Measurements from ENCODE around the gene SLC17A1. TPM values are rescaled to one million over a fixed set of nuclear protein-coding genes. Genes with fewer than 3 reads are reported as not detected.

SLC17A1 gene
- total RNA-seq, 1 donor from 2014 or later = not detected

GRCh38 chr6:25874822-25875562 lies 43.1 kb upstream of the SLC17A1 start:
- no peaks in the 10 kb centered on the region for H3K9me3 ChIP-seq
- H3K4me3 ChIP-seq = no peak overlapping the region
- no peak overlapping the region for H3K27ac ChIP-seq
- no peak for DNase-seq (ENCODE audit: low spot score in 2 of 2)
- no peaks in the 10 kb centered on the region for H3K36me3 ChIP-seq
- H3K4me1 ChIP-seq = no peaks in the 10 kb centered on the region
- no peak for TF ChIP-seq CTCF (IDR thresholded peaks at IDR 0.05)
- H3K27me3 ChIP-seq = no peaks in the 10 kb centered on the region
- intact Hi-C loops (cut with DNase I) = no loop called here

- Histone ChIP-seq H3K9me3 (no peaks in the 10 kb centered on the region), H3K27ac (no peak within 1 kb of the TSS), H3K4me3 (no peak within 1 kb of the TSS), H3K4me1 (no peaks in the 10 kb centered on the region), H3K27me3 (no peaks in the 10 kb centered on the region), H3K36me3 (no peaks in the 10 kb centered on the region)
- TF ChIP-seq CTCF (IDR thresholded peaks at IDR 0.05) = no peak
- DNase-seq (ENCODE audit: low spot score in 2 of 2) = no peak
- intact Hi-C loops (cut with DNase I) = no loop called here
Measured at GRCh38 chr6:25874118-25874517, 42.3 kb upstream of the SLC17A1 start, which contains the start of gene SLC17A3. Gene SLC17A3 (minus strand): TSS chr6:25874243. CDS start chr6:25868387, 5,856 bp downstream.

GRCh38 chr6:25872814-25873213 lies 41.0 kb upstream of the SLC17A1 start:
- intact Hi-C loops (cut with DNase I) = no loop called here
- TF ChIP-seq CTCF (IDR thresholded peaks at IDR 0.05) = no peak
- Histone ChIP-seq H3K4me3 (no peak overlapping the region), H3K4me1 (no peaks in the 10 kb centered on the region), H3K27ac (no peak overlapping the region), H3K9me3 (no peaks in the 10 kb centered on the region), H3K36me3 (no peaks in the 10 kb centered on the region), H3K27me3 (no peaks in the 10 kb centered on the region)
- DNase-seq (ENCODE audit: low spot score in 2 of 2) = no peak

GRCh38 chr6:25869840-25870239 lies 38.0 kb upstream of the SLC17A1 start:
- no peak for TF ChIP-seq CTCF (IDR thresholded peaks at IDR 0.05)
- Histone ChIP-seq H3K27me3 (no peaks in the 10 kb centered on the region), H3K9me3 (no peaks in the 10 kb centered on the region), H3K4me3 (no peak overlapping the region), H3K27ac (no peak overlapping the region), H3K4me1 (no peaks in the 10 kb centered on the region), H3K36me3 (no peaks in the 10 kb centered on the region)
- no peak for DNase-seq (ENCODE audit: low spot score in 2 of 2)
- intact Hi-C loops (cut with DNase I) = no loop called here

- Histone ChIP-seq H3K27me3 (no peaks in the 10 kb centered on the region), H3K4me1 (no peaks in the 10 kb centered on the region), H3K36me3 (no peaks in the 10 kb centered on the region), H3K27ac (no peak overlapping the region), H3K9me3 (no peaks in the 10 kb centered on the region), H3K4me3 (no peak overlapping the region)
- no peak for TF ChIP-seq CTCF (IDR thresholded peaks at IDR 0.05)
- no peak for DNase-seq (ENCODE audit: low spot score in 2 of 2)
- intact Hi-C loops (cut with DNase I) = no loop called here
Measured at GRCh38 chr6:25868436-25869183, 36.8 kb upstream of the SLC17A1 start.

All from ascending aorta (tissue), 2 donors.